Activated gamma-delta T cell treated with anti-CD3 and anti-CD28 coated beads, Interleukin-2, amount 50 U/mL, for 16 hours (primary cell): ENCODE measurements around the gene SCPEP1.
"Not testable (repeated sequence)": the region's sequence is repeated elsewhere in the genome, so short reads cannot be mapped to it uniquely, and the experiment has no call there.

ENCODE experiments used
- DNase-seq: peaks from one replicate; pipeline ENCODE4 v3.0.0-alpha.2; 2020; ENCODE audit warnings: low read depth

SCPEP1 gene

DNA sequence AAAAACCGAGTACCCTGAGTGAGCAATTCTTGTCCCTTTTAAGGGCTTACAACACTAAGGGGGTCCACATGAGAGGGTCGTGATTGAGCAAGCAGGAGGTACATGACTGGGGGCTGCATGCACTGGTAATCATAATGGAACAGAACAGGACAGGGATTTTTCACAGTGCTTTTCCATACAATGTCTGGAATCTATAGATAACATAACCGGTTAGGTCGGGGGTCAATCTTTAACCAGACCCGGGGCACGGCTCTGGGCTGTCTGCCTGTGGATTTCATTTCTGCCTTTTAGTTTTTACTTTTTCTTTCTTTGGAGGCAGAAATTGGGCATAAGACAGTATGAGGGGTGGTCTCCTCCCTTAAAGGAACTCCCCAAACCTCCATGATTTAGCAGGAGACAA lies 12.2 kb upstream of the SCPEP1 start:
- not testable (repeated sequence) for DNase-seq

DNA sequence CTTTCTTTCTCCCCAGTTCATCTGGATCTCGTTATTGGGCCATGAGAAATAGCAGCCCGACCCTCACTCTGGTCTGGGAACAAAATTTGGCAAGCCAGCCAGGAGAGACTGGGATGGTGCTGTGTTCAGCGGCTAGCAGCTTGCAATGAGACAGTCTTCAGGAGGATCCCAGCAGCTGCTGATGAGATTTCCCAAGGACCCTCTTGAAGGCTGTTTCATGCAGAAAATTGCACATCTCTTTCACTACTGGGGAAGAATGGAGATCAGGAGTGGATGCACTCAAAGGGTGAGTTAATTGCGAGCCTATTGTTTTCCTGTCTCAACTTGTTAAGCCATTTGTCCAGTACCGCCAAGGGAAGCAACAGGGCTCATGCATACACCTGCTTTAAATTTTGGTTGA lies 11.6 kb upstream of the SCPEP1 start:
- no peak for DNase-seq

DNA sequence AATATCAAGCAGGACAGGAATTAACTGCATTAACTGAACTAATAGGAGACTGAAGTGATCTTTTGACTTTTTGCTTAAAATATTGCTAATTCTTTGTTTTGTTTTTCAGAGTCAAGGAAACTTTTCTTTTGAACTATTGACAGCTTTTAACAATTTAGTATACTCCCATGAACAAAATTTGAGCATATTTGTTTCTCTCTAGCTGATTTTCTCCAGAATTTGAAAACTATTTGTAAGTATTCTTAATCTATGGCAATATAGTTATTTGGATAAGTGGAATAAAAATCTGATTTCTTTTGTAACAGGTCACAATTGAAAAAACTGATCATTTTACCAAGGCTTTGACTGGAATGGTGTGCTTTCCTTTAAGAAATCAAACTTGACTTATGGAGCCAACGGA lies 7.0 kb upstream of the SCPEP1 start:
- DNase-seq = no peak

DNA sequence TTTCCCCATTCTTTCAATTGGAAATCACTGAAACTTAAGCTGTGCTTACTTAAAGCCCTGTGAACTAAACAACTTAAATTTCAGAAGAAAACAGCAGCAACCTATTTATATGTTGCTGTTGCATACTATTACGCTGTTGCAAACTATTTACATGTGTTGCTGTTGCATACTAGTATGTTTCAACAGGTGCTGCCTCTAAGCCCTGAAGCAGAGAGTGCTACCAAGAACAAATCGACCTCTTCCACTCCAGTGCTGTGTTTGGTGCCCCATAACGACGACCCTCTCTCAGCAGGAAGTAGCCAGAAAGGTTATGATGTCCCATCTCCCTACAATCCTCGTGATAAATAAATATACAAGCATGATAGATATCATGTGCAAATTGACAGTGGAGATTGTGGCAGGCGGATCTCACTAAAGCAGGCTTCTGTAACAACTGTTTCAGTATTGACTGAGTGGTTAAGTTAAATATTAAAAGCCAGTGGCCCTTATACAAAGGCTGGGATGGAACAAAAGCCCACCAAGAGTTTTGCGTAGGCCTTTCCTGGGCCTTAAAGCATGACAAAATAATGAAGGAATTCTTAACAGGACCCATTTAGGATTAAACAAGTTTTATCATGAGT lies 5.7 kb upstream of the SCPEP1 start:
- no peak for DNase-seq

DNA sequence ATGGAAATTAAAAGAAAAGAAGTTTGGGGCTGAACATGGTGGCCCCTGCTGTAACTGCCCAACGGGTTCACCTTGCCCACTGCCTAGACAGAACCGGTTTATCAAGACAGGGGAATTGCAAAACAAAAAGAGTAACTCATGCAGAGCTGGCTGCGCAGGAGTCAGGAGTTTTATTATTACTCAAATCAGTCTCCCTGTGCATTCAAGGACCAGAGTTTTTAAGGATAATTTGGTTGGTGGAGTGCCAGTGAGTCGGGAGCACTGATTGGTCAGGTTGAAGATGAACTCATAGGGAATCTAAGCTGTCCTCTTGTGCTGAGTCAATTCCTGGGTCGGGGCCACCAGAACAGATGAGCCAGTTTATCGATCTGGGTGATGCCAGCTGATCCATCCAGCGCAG lies 4.4 kb upstream of the SCPEP1 start:
- DNase-seq = no peak

DNA sequence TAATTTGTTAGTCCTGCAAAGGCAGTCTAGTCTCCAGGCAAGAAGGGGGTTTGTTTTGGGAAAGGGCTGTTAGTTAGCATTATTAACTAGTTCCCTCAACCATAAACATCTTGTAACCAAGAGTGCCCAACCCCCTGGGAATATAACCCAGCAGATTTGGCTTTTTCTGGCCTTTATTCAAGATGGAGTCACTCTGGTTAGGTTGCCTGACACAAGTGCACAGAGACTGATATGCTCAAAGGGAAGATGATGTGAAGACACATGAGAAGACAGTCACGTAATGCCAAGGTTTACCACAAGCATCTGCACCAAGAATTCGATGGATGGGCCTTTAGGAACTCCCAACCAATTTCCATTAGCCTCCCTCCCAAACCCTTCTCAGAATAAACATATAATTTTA lies 3.9 kb upstream of the SCPEP1 start:
- DNase-seq = no peak

DNA sequence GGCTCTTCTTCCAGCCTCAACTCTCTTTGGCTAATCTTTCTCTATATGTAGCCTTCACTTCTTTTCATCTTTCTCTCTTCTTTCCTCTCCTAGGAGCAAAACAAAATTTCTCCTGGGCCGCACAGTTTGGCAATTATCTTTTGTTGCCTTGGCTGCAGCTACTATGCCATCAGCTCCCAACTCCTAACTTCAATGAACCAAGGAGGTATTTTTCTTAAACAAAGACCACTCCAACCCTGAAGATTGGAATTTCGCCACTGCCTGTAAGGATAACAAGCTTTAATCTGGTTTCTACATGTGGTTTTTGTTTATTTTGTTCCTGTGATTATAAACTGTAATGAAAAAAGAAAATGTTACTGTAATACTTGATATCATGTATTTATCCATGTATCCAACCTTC lies 2.3 kb upstream of the SCPEP1 start:
- DNase-seq = no peak

DNA sequence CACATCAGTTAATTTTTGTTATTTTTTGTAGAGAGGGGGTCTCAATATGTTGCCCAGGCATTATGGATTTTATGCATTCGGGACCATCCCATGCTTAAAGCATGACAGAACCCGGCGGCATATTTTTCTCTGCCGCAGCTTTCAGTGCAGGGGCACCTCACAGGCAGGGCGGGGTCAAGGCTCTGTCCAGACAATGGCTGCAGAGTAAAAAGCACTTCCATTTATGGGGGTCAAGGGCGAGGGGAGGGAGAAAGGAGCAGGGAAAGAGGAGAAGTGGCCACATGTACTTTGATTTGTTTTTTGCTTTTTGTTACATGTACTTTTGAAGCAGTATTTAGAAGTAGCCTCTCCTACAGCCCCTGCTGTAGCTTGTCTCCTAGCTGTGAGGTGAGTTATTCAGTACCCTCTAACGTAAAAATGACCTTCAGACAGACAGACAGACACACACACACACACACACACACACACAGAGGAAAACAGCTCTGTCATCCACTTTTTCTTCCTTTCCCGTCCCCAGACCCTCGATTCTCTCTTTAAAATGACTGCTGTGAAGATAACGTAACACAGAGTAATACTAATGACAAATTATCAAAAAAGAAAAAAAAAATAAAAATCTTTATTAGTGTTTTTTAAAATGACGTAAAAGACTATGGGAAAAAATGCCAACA lies 856 bp upstream of the SCPEP1 start:
- DNase-seq = no peak

DNA sequence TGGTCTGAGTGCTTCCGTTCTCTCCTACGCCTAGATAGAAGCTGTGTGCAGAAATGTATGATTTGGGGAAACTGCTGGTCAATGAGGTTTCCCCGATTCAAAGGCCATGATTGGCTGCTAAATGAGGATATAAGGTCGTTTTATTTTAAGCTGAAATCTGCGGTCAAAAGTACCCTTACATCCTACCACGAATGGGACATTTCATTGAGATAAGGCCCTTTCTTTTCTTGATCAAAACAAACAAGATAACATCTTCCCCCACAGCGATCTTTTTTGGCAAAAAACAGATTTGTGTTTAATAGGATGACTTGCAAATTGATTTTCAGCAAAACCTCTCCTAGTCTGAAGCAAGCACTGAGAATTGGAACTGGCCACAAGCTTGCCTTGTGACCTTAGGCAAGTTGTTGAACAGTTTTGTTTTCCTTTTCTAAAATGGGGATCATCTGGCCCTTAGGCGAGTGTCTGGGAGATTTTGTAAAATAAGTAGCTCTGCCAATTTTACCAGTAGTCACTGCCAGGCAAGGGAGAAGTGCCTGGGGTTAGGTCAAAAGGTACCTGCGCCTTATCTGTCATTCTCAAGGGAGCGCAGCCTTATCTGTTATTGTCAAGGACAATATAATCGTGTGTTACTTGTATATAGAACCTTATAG lies 635 bp downstream of the SCPEP1 start:
- DNase-seq = no peak

DNA sequence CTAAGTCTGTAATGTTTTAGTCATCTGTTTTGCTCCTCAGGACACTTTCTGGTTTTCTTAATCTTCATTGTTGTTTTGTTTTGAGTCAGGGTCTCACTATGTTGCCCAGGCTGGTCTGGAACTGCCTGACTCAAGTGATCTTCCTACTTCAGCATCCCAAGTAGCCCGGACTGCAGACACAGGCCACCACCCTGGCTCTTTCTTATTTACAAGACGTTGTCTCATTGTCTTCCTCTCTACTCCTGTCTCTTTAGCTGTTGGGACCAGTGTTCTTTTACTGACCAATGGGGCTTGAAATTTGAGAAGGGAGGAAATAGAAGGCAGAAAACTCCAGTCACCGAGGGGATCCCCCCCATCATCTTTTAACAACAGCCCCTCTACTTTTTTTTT lies 1.2 kb downstream of the SCPEP1 start:
- DNase-seq = no peak

DNA sequence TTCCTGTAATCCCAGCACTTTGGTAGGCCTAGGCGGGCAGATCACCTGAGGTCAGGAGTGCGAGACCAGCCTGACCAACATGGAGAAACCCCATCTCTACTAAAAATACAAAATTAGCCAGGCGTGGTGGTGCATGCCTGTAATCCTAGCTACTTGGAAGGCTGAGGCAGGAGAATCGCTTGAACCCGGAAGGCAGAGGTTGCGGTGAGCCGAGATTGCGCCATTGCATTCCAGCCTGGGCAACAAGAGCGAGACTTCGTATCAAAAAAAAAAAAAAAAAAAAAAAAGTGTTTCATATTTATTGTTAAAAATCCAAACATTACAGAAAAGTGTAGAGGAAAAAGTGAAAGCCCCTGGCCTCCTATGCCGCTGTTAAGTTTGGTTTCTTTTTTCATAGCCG lies 2.6 kb downstream of the SCPEP1 start:
- DNase-seq = not testable (repeated sequence)

DNA sequence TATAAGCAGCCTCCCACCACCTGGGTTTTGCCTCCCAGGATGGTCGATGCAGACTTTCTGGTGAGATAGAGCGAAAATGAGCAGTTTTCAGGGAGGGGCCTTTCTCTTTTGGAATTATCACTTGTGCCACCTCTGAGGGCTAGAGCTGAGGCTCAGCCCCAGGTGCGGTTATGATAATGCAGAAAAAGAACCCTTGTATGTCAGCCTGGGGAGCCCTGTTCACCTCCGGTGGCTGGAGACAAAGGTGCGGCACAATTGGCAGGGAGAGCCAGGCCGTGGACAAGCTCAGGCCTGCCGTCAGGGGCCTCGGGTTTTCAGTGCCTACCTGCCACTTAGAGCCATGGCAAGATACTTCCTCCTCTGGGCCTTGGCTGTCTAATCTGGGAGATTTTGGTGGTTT lies 4.4 kb downstream of the SCPEP1 start:
- no peak for DNase-seq

DNA sequence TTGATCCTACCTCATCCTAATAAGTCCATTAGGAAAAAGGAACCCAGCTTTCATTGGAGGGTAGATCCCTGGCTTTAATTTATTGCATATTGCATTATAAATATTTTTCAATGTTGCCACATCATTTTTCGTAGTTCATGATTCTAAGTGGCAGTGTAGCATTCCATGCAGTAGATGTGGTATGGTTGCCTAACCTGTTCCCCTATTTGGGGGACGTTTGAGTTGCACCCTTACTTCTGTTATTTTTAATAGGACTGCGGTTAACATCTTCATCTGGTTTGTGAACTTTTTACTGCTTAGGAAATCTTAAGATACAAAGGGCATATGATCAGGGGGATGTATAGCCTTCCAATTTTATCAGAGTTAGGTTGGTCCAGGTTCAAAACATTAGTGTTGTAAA lies 5.4 kb downstream of the SCPEP1 start:
- no peak for DNase-seq

DNA sequence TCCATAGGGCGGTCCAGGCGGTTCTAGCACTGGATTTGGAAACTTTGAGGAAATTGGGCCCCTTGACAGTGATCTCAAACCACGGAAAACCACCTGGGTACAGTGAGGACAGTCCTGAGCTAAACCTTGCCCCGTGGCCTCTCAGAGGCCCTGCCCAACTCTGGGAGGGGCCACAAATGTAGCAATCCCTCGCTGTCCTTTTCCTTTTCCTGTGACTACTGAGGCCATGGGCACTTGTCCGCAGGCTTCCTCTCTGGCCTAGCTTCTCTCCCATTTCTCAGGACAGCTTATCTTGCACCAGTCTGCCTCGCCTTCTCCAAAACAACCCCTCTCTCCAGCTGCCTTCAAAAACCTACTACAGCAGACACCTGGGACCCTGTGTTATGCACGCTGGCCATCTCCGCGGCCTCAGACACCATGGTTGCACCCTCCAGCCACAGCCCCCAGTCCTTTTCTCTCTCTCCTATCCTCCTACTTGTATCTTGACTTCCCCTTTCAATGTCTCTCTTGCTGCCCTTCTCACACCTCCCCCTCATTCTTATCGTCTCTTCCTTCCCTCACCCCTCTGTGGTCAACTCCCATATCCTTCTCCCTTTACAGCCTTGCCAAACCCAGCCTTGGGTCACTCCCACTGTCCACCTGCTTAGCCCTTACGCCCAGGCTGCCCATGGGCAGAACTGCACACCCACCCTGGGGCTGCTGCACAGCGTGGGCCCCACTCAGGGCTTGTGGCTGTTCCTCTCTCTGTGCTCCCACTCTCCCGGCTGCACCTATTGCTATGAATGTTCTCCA lies 7.6 kb downstream of the SCPEP1 start:
- no peak for DNase-seq

DNA sequence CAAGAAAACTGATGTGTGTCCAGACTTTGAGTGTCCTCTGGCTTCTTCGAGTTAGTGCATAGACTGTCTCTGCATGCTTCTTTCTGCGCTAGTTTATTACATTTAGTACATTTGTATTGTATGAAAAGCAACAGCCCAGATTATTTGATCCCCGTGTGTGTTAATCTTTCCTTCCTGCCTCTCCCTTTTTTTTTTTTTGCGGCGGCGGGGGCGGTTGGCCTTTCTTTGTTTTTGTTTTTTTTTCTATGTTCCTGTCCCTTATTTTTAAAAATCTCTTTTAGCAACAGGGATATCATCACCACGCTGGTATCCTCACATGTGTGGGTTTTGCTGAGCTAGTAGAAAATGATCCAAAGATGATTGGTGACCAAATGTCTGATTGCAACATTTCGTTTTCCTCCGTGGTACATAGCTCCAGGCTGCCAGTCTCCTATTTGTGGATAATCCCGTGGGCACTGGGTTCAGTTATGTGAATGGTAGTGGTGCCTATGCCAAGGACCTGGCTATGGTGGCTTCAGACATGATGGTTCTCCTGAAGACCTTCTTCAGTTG lies 9.4 kb downstream of the SCPEP1 start:
- no peak for DNase-seq

DNA sequence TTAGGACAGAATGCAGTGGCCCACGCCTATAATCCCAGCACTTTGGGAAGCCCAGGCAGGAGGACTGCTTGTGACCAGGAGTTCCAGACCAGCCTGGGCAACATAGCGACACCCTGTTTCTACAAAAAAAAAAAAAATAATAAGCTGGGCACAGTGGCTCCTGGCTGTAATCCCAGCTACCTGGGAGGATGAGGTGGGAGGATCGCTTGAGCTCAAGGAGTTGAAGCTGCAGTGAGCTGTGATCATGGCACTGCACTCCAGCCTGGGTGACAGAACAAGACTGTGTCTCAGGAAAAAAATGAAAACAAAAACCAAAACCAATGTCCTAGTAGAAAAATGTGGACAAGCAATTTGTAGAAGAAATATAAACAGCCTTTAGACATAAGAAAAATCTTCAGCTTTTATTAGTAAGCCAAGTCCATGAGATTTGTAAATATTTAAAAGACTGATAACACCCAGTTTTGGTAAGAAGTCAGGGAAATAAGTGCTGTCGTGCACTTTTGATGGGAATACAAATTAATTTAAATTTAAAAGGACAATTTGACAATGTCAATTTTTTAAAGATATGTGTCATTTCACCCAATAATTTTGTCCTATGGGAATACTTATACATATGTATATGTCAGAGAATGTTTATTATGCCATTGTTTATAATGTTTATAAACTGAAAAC lies 11.1 kb downstream of the SCPEP1 start:
- DNase-seq = no peak

DNA sequence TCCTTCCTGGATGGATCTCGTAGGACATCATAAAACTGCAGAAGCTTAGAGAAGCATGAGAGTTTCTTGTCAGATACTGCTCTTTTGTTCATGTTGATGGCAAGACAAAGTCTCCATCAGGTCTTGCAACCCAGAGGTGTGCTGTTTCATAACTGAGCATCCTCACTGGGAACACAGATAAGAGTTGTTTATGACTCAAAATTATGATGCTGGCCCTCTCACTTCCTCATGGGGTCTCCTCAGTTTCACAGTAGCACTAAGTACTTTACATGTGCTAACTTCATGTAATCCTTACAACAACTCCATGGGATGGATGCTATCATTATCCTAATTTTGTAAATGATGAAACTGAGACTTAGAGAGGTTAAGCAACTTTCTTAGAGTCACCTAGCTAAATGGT lies 14.4 kb downstream of the SCPEP1 start:
- no peak for DNase-seq

DNA sequence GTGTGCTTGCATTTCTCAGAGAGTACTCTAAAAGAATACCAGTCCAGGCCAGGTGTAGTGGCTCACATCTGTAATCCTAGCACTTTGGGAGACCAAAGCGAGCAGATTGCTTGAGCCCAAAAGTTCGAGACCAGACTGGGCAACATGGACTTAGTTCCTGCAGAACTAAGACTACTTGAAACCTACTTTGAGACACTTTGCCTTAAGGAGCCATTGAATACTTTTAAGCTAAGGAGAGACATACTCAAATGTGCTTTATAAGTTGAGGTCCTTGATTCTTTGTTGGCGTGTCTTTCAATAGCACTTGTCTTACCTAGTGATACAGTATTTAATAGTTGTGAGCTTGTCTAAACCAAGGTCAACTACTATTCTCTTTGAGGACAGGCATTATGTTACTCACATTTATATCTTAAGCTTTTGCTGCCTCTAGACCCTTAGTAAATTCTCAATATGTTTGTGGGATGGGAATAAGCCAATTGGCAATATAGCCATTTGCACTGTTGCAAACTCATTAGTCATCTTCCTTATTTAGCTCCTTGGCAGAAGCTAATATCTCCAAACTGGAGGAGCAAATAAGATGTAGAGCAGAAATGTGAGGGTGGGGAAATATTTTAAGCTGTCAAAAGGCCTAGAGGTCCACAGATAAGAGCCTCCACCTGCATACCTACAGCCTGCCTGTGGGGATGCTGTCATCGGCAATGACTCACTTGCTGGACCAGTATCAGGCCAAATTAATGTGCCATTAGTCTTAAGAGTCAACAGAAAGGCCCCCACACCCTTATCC lies 16.3 kb downstream of the SCPEP1 start:
- DNase-seq = no peak

DNA sequence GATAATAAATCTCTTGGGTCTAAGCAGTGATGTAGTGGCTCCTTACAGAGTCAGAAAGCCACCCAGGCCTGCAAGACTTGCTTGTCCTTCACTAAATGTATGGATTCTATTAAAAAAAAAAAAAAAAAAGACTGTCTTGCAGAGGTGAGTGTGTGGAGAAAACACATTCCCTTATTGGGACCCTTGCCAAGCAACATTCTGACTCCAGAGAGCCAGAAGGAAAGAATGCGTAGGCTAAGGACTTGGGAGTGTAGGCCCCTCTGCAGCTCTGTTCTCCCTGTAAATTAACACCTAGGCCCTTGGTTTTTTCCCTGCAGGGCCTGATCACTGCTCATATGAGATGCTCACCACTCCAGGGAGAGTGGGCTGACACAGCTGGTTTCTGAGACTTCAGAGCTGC lies 17.8 kb downstream of the SCPEP1 start:
- DNase-seq = no peak

DNA sequence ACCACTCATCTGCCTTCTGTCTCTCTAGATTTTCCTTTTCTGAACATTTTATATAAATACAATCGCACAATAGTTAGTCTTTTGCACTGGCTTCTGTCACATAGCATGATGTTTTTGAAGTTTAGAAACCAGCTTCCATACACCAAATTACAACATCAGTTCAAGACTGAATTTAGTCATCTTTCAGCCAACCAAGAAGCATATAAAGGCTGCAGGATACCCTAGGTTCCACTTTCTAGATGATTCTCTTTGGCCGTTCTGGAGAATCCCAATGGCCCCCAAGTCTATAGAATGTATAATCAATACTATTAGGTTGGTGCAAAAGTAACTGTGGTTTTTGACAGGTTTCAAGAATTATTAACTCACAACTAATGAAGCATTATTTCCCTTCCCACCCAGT lies 19.4 kb downstream of the SCPEP1 start:
- no peak for DNase-seq

DNA sequence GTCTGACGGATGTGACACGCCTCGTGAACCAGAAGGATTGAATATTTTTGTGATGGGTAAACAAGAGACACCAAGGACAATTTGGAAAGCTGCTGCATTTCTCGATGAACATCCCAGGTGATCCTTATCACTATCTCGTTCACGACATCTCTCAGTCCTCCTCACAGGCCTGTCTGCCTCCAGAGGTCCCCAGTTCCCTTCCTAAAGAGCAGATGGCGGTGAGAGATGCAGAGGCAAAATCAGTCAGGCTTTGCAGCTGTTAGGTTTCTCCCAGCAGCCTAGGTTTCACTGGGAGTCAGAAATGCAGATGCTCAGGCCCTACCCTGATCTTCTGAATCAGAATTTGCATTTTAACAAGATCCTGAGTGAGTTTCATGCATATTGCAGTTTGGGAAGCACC lies 23.6 kb downstream of the SCPEP1 start:
- no peak for DNase-seq
